ENCODE data around the gene HTT. TPM values are rescaled to one million over a fixed set of nuclear protein-coding genes. Genes with fewer than 3 reads are reported as not detected.
"Not testable (repeated sequence)": the region's sequence is repeated elsewhere in the genome, so short reads cannot be mapped to it uniquely, and the experiment has no call there.

Gene HTT
- total RNA-seq, 1 experiment from 2014 or later: 44.4 TPM

GRCh38 chr4:3148926-3149325 is 74.4 kb downstream of the HTT start:
- TF ChIP-seq, protein P1, sequence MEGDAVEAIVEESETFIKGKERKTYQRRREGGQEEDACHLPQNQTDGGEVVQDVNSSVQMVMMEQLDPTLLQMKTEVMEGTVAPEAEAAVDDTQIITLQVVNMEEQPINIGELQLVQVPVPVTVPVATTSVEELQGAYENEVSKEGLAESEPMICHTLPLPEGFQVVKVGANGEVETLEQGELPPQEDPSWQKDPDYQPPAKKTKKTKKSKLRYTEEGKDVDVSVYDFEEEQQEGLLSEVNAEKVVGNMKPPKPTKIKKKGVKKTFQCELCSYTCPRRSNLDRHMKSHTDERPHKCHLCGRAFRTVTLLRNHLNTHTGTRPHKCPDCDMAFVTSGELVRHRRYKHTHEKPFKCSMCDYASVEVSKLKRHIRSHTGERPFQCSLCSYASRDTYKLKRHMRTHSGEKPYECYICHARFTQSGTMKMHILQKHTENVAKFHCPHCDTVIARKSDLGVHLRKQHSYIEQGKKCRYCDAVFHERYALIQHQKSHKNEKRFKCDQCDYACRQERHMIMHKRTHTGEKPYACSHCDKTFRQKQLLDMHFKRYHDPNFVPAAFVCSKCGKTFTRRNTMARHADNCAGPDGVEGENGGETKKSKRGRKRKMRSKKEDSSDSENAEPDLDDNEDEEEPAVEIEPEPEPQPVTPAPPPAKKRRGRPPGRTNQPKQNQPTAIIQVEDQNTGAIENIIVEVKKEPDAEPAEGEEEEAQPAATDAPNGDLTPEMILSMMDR (IDR thresholded peaks at IDR 0.05; ENCODE audit: unreplicated experiment): no peak
- CTCF ChIA-PET: no interaction called here

DNA sequence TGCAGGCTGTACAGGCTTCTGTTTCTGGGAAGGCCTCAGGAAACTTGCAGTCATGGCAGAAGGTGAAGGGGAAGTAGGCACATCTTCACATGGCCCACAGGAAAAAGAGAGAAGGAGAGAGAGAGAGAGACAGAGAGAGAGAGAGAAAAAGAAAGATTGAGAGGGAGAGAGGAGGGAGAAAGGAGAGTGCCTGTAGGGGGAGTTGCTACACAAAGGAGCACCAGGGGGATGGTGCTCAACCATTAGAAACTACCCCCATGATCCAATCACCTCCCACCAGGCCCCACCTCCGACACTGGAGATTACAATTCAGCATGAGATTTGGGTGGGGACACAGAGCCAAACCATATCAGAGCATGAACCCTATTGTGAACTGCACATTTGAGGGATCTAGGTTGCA is 76.8 kb downstream of the HTT start:
- intact Hi-C loops (cut with micrococcal nuclease; ENCODE audit: unreplicated experiment); H3K4me3 Mint-ChIP-seq (ENCODE audit: low read depth, unreplicated experiment); BruUV-seq (replicated peaks); H3K4me1 Mint-ChIP-seq (ENCODE audit: low read depth, unreplicated experiment); H3K27me3 Mint-ChIP-seq (ENCODE audit: unreplicated experiment); H3K27ac Mint-ChIP-seq (ENCODE audit: unreplicated experiment); DNase-seq; H3K9me3 Mint-ChIP-seq (ENCODE audit: low read depth, unreplicated experiment); CTCF ChIA-PET: not testable (repeated sequence)
- peaks cover 33% of the 10 kb centered on the region for H3K36me3 Mint-ChIP-seq (ENCODE audit: insufficient read depth, unreplicated experiment)

More at GRCh38 chr4:3148926-3149325, 74.4 kb downstream of the HTT start:
- intact Hi-C loops (cut with micrococcal nuclease; ENCODE audit: unreplicated experiment): no loop called here
- no peaks in the 10 kb centered on the region for H3K4me1 Mint-ChIP-seq (ENCODE audit: low read depth, unreplicated experiment)
- no peak for DNase-seq
- BruUV-seq (replicated peaks): no TSS peak
- H3K4me3 Mint-ChIP-seq (ENCODE audit: low read depth, unreplicated experiment): no peak overlapping the region
- H3K9me3 Mint-ChIP-seq (ENCODE audit: low read depth, unreplicated experiment): no peaks in the 10 kb centered on the region
- peaks cover 24% of the 10 kb centered on the region for H3K36me3 Mint-ChIP-seq (ENCODE audit: insufficient read depth, unreplicated experiment)
- H3K27ac Mint-ChIP-seq (ENCODE audit: unreplicated experiment): no peak overlapping the region
- H3K27me3 Mint-ChIP-seq (ENCODE audit: unreplicated experiment): no peaks in the 10 kb centered on the region

DNA sequence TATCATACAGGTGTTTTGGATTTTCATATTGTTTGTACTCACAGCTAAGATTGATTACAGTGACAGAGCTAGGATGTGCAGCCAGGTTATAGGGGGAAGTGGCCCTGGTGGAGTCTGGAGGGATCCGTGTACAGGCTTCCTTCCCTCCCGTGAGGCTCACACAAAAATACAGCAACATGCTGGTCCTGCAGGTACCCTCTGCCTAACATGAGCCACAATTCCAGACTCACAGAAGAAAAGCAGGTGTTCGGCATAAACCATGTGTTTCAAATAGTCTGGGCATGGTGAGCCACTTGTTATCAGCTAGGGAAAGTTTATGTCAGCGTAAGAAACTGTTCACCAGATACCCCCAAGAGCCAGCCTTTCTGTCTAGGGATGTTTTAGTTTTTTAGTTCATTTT is 82.9 kb downstream of the HTT start:
- no peak overlapping the region for H3K4me3 Mint-ChIP-seq (ENCODE audit: low read depth, unreplicated experiment)
- peaks cover 9% of the 10 kb centered on the region for H3K36me3 Mint-ChIP-seq (ENCODE audit: insufficient read depth, unreplicated experiment)
- H3K27ac Mint-ChIP-seq (ENCODE audit: unreplicated experiment): no peak overlapping the region
- H3K4me1 Mint-ChIP-seq (ENCODE audit: low read depth, unreplicated experiment): no peaks in the 10 kb centered on the region
- no peaks in the 10 kb centered on the region for H3K9me3 Mint-ChIP-seq (ENCODE audit: low read depth, unreplicated experiment)
- no TSS peak for BruUV-seq (replicated peaks)
- intact Hi-C loops (cut with micrococcal nuclease; ENCODE audit: unreplicated experiment): no loop called here
- TF ChIP-seq, protein P1 (IDR thresholded peaks at IDR 0.05; ENCODE audit: unreplicated experiment): no peak
- no peak for DNase-seq
- H3K27me3 Mint-ChIP-seq (ENCODE audit: unreplicated experiment): no peaks in the 10 kb centered on the region
- CTCF ChIA-PET: no interaction called here

GRCh38 chr4:3158841-3159240 is 84.4 kb downstream of the HTT start:
- Mint-ChIP-seq H3K4me1 (ENCODE audit: low read depth, unreplicated experiment) (no peaks in the 10 kb centered on the region), H3K27me3 (ENCODE audit: unreplicated experiment) (no peaks in the 10 kb centered on the region), H3K27ac (ENCODE audit: unreplicated experiment) (no peak overlapping the region), H3K9me3 (ENCODE audit: low read depth, unreplicated experiment) (peaks cover 2% of the 10 kb centered on the region), H3K36me3 (ENCODE audit: insufficient read depth, unreplicated experiment) (peaks cover 9% of the 10 kb centered on the region), H3K4me3 (ENCODE audit: low read depth, unreplicated experiment) (no peak overlapping the region)
- no TSS peak for BruUV-seq (replicated peaks)
- TF ChIP-seq, protein P1 (IDR thresholded peaks at IDR 0.05; ENCODE audit: unreplicated experiment): no peak
- intact Hi-C loops (cut with micrococcal nuclease; ENCODE audit: unreplicated experiment): no loop called here
- no peak for DNase-seq
- CTCF ChIA-PET: no interaction called here

DNA sequence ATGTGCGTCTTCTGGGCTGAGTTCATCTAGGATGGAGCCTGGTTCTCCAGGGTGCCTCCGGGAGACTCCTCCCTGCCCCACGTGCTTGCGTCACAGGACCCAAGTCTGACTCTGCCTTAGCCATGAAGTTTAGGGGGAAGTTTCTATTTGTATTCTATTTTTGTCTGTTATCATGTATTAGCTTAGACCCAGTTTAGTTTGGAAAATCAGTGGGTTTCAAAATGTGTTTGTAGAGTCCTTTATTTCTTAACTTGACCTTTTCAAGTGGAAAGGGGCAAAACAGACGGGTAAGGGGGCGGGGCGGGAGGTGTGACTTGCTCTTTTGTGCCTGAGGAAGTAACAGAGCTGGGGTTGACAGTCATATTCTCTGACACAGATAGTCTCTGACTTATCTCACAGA is 86.0 kb downstream of the HTT start:
- intact Hi-C loops (cut with micrococcal nuclease; ENCODE audit: unreplicated experiment): no loop called here
- Mint-ChIP-seq H3K4me3 (ENCODE audit: low read depth, unreplicated experiment) (no peak overlapping the region), H3K36me3 (ENCODE audit: insufficient read depth, unreplicated experiment) (no peaks in the 10 kb centered on the region), H3K4me1 (ENCODE audit: low read depth, unreplicated experiment) (no peaks in the 10 kb centered on the region), H3K27me3 (ENCODE audit: unreplicated experiment) (no peaks in the 10 kb centered on the region), H3K9me3 (ENCODE audit: low read depth, unreplicated experiment) (peaks cover 4% of the 10 kb centered on the region), H3K27ac (ENCODE audit: unreplicated experiment) (no peak overlapping the region)
- TF ChIP-seq, protein P1 (IDR thresholded peaks at IDR 0.05; ENCODE audit: unreplicated experiment): no peak
- BruUV-seq (replicated peaks): no TSS peak
- no peak for DNase-seq
- CTCF ChIA-PET: no interaction called here

GRCh38 chr4:3161044-3161443 is 86.6 kb downstream of the HTT start:
- intact Hi-C loops (cut with micrococcal nuclease; ENCODE audit: unreplicated experiment); H3K4me3 Mint-ChIP-seq (ENCODE audit: low read depth, unreplicated experiment); H3K27me3 Mint-ChIP-seq (ENCODE audit: unreplicated experiment); CTCF ChIA-PET; DNase-seq; BruUV-seq (replicated peaks); H3K27ac Mint-ChIP-seq (ENCODE audit: unreplicated experiment); H3K36me3 Mint-ChIP-seq (ENCODE audit: insufficient read depth, unreplicated experiment); H3K9me3 Mint-ChIP-seq (ENCODE audit: low read depth, unreplicated experiment); H3K4me1 Mint-ChIP-seq (ENCODE audit: low read depth, unreplicated experiment): not testable (repeated sequence)

DNA sequence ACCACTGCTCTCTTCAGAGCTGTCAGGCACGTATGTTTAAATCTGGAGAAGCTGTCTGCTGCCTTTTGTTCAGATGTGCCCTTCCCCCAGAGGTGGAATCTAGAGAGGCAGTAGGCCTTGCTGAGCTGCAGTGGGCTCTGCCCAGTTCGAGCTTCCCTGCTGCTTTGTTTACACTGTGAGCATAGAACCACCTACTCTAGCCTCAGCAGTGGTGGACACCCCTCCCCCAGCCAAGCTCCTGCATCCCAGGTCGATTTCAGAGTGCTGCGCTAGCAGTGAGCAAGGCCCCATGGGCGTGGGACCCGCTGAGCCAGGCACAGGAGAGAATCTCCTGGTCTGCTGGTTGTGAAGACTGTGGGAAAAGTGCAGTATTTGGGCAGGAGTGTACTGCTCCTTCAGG is 92.0 kb downstream of the HTT start:
- BruUV-seq (replicated peaks); H3K27ac Mint-ChIP-seq (ENCODE audit: unreplicated experiment); H3K4me1 Mint-ChIP-seq (ENCODE audit: low read depth, unreplicated experiment); H3K4me3 Mint-ChIP-seq (ENCODE audit: low read depth, unreplicated experiment); H3K36me3 Mint-ChIP-seq (ENCODE audit: insufficient read depth, unreplicated experiment); intact Hi-C loops (cut with micrococcal nuclease; ENCODE audit: unreplicated experiment); H3K27me3 Mint-ChIP-seq (ENCODE audit: unreplicated experiment); H3K9me3 Mint-ChIP-seq (ENCODE audit: low read depth, unreplicated experiment); DNase-seq; CTCF ChIA-PET: not testable (repeated sequence)

Data from Calu3 (cell line).